22Rv1 (cell line): ENCODE results near the gene HOXA13.

Experiments used
- H3K27ac ChIP-seq: fragments of 450-650 bp; 2 replicates; pipeline ENCODE4 v1.5.1; 2017
- ZFX ChIP-seq: fragments of 450-650 bp; IDR thresholded peaks from 2 replicates; pipeline ENCODE4 v1.6.1; 2017; ENCODE audit warnings: antibody characterized with exemption, borderline replicate concordance
- TF ChIP-seq, protein P1 (sequence below): fragments of 450-650 bp; IDR thresholded peaks from 2 replicates; pipeline ENCODE4 v1.5.1; 2017; ENCODE audit warnings: mild to moderate bottlenecking

Gene HOXA13

DNA sequence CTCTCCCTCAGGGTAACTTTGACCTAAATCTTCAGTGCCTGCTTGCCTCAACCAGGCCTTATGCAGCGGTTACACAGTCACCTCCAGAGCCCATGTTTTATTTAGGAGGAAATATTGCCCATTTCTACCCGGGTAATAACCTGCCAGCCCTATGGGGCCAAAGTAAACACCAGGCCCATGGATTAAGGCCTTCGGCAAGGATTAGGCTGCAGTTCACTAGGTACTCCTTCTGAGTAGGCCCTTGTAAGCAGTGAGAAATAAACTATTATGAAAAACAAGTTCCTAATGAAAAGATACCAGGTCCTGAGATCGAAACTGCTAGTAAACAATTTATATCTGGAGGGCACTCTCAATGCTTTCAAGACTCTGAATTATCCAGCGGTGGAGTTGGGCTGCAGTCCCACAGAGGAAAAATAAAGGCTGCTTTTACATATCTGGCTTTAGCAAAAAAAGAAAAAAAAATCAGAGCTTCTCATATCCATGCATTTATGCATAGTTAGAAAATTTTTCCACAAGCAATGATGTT, 22.0 kb downstream of the HOXA13 start:
- TF ChIP-seq ZFX, result no peak
- TF ChIP-seq, protein P1, sequence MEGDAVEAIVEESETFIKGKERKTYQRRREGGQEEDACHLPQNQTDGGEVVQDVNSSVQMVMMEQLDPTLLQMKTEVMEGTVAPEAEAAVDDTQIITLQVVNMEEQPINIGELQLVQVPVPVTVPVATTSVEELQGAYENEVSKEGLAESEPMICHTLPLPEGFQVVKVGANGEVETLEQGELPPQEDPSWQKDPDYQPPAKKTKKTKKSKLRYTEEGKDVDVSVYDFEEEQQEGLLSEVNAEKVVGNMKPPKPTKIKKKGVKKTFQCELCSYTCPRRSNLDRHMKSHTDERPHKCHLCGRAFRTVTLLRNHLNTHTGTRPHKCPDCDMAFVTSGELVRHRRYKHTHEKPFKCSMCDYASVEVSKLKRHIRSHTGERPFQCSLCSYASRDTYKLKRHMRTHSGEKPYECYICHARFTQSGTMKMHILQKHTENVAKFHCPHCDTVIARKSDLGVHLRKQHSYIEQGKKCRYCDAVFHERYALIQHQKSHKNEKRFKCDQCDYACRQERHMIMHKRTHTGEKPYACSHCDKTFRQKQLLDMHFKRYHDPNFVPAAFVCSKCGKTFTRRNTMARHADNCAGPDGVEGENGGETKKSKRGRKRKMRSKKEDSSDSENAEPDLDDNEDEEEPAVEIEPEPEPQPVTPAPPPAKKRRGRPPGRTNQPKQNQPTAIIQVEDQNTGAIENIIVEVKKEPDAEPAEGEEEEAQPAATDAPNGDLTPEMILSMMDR, result no peak
- H3K27ac ChIP-seq, result no peak overlapping the region

DNA sequence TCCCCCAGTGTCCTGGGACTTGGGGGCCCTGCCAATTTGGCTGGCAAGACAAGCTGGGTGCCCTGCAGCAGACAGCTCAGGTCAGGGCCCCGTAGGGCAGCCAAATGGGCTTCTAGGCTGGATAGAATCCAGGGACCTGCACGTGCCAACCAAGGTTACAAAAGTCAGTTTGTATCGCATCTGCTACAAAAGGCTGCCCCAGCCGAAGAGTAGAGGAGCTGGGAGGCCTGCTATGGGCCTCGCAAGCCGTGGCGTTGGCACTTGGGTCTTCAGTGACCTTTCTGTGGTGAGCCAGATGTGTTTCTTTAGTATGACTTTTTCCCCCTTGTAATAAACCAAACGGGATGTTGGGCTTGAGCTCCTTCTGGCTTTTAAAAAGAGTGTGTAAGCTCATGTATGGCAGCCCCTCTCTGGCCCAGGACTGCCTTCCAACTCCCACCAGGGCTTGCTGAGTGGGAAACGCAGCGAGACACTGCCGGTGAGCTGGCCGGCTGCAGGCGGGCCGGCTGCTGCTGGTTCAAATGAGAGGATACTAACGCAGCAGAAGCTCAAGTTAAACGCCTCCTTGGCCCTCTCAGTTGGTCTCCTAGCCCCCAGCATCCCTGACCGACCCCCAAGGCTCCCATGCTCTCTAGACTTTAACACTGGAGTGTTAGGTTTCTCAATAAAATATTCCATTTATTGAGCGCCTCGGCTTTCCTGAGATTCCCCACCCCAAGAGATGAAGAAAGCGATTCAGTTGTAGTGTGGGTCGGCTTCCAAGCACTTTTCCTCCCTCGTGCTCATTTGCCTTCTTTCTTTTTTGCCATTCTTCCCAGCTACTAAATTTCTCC, 22.7 kb downstream of the HOXA13 start:
- H3K27ac ChIP-seq, result no peak overlapping the region

DNA sequence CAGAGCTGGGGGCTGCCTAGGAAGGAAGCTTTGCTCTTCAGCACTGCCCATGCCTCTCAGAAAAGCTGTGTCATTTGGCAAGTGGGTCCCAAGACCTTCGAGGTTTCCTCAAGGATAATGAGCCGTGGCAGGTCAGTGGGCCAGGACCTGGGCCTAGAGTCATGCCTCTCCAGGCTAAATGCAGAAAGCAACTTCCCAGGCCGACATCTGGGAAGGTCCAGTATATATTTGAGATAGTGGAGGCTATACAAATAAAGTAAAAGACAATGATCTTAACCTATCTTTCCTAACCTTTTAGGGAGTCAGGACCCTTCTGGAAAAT, 23.4 kb downstream of the HOXA13 start:
- no peak for TF ChIP-seq ZFX
- TF ChIP-seq, protein P1, result no peak
- H3K27ac ChIP-seq, result no peak overlapping the region

More for the DNA sequence above, 22.7 kb downstream of the HOXA13 start:
- TF ChIP-seq ZFX, result no peak
- TF ChIP-seq, protein P1, result no peak

DNA sequence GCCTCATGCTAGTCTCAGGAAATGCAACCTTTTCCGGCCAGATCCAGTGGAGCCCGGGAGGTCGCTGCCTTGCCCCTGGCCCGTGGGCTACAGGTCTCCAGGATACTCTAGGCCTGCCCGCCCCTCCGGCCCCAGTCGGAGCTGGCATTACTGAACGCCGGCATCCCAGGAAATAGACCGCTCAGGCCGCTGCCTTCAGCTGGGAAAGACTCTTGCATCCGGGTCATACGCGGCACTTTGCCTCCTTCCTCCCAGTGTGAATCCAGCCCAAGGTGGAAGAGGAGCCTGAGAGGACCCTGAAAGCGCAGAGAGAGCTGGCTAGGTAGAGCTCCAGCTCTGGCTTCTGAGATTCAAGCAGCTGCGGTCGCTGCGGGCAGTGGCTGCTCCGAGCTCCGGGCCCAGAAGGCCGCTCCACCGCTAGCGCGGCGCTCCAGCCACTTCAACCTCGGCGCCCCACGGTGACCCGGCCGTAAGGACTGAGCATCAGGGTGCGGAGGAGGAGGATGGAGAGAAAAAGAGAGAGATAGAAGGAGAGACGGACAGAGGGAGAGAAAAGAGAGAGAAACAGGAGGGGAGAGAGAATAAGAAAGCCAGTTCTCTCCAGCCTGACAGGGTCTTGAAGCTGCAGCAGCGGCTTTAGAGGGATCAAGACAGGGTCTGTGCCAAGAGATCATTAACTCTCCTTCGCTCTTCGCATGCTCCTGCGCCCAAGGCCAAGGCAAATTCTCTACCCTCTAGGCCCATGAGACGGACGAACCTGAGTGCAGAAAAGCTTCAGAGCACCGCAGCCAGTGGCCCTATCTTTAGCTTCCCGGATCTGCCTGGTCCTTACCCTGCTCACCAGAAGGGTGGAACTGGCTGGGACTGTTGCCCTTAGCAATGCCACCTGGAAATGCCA, 24.0 kb downstream of the HOXA13 start:
- TF ChIP-seq, protein P1, result no peak
- TF ChIP-seq ZFX, result no peak
- no peak overlapping the region for H3K27ac ChIP-seq

DNA sequence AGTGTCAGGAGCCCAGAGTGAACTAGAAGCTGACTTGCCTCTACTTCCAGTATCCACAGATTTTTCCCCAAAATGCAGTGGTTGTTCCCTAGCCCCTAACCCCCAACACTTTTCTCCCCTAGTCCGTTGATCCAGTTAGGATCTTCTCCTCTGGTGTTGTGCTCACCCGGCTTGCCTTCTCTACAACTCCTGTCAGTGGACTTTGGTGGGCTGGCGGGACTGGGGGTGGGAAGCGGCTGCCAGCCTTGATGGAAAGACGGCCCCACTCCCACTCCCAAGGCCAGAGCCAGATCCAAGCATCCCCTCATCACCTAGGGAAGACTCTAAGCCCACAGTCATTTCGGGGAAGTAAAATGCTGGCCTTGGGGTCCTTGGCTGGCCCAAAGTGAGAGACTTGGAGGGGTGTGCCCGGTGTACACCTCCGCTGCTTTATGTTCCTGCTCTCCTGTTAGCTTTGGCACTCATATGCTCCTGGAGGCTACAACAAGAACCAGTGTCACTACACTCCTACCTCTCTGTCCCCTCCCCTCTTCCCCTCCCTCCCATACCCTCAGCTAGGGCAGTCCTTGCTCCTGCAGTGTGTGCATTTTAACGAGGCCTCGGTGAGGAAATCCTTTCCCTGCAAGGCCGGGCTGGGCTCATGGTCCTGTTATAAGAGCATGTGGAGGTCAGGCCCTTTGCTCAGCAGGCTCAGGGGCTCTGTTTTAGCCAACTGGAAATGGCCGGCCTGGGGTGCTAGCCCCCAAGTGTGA, 24.8 kb downstream of the HOXA13 start:
- H3K27ac ChIP-seq, result peak overlapping the region; percentile 81
- no peak for TF ChIP-seq ZFX
- TF ChIP-seq, protein P1, result no peak

DNA sequence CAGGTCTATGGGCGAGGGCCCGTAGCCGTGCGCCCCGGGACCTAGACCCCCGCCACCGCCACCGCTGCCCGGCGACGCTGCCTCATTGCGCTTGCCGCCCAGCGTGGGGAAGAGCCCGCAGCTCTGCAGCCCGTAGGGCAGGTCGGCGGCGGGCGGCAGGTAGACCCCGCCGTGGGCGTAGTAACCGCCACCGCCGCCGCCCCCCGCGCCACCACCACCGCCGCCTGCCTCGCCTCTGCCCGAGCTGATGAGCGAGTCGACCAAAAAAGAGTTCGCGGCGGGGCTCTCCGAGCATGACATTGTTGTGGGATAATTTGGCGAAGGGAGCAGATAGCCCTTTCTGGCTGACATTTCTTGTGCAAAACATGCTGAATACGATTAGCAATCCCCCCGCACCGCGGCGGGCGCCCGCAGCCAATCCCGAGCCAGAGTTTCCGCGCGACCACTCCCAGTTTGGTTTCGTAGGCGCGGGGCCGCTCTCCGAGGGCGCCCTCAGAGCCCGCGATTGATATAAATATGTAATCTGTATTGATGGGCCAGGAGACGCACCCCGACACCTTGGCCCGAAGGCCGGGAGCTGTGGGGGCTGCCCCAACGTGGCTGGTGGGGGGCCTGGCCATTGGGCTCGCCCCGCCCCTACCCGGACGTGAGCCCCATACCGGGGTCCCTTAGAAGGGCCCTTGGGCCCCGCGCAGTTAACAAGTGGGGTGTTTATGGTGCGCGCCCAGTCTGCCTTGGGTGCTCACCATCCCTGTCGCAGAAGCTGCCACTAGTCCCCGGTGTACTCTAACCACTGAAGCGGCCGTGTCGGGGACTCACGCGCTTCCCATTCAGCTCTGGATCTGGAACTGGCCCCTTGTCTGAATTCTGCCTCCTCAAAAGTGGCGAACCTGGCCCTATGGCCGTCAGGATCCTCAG, 25.7 kb downstream of the HOXA13 start, which contains the start of gene HOXA10:
Gene HOXA10, minus strand, starts transcription at position 365 of the 918 bp plus-strand sequence. Its CDS starts 14 bp downstream, at position 351.
- TF ChIP-seq, protein P1, result no peak
- TF ChIP-seq ZFX, result no peak
- H3K27ac ChIP-seq, result peak within 1 kb of the TSS; percentile 81
